ENCODE results near the gene CACNA1I. TPM values are rescaled to one million over a fixed set of nuclear protein-coding genes. Genes with fewer than 3 reads are reported as not detected.

Gene CACNA1I
- total RNA-seq, 2 donors from 2014 or later: 0.33 to 0.52 TPM

DNA sequence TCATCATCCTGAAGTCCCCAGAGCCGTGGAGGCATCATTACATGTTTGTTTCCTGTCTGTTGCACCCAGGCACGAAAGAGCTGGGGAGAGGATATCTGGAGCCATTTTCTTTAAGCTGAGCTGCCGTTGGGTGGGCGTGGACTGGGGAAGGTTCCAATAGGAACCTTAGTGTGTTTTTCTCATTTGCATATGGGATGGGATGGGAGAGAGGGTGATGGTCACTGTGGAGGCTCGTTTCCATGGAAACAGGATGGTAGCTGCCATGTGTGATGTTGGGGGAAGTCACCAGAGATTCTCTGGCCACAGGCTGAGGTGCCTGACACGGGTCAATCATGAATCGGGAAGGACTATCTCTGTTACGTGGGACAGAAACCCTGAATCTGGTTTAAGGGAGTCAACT, 39.7 kb downstream of the CACNA1I start:
- no peak for ATAC-seq
- no peaks in the 10 kb centered on the region for H3K4me1 ChIP-seq
- H3K27me3 ChIP-seq: no peaks in the 10 kb centered on the region
- DNase-seq: no peak
- no peak overlapping the region for H3K27ac ChIP-seq
- H3K4me3 ChIP-seq: no peak overlapping the region
- no peaks in the 10 kb centered on the region for H3K36me3 ChIP-seq (replicated peaks in 1 of 2; ENCODE audit: insufficient read depth in 1 of 2, low read depth in 2 of 2)
- H3K9me3 ChIP-seq: no peaks in the 10 kb centered on the region
- intact Hi-C loops (cut with DNase I): no loop called here
- 43 to 50% methylated on average over 8 of the region's 8 CpGs for WGBS, 2 donors
- TF ChIP-seq, protein P1, sequence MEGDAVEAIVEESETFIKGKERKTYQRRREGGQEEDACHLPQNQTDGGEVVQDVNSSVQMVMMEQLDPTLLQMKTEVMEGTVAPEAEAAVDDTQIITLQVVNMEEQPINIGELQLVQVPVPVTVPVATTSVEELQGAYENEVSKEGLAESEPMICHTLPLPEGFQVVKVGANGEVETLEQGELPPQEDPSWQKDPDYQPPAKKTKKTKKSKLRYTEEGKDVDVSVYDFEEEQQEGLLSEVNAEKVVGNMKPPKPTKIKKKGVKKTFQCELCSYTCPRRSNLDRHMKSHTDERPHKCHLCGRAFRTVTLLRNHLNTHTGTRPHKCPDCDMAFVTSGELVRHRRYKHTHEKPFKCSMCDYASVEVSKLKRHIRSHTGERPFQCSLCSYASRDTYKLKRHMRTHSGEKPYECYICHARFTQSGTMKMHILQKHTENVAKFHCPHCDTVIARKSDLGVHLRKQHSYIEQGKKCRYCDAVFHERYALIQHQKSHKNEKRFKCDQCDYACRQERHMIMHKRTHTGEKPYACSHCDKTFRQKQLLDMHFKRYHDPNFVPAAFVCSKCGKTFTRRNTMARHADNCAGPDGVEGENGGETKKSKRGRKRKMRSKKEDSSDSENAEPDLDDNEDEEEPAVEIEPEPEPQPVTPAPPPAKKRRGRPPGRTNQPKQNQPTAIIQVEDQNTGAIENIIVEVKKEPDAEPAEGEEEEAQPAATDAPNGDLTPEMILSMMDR (IDR thresholded peaks at IDR 0.05): no peak
- no peak for TF ChIP-seq POLR2A (IDR thresholded peaks at IDR 0.05)

DNA sequence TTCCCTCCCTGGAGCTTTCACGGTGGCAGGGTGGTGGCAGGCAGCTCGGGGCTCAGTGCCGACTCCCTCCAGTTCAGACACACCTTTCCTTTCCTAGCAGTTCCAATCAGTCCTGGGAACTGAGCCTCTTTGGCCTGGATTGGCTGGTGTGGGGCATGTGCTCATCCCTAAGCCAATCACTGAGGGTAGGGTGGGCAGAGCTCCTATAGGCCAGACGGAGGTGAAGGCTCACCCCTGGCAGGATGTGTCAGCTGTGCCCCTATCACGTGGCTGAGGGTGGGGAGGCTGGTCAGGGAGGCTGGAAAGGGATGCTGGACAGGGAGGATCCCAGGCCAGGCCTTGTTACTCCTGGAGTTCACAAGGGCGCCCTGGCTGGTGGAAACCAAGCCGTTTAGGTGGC, 40.2 kb downstream of the CACNA1I start:
- 55 to 59% methylated on average over 3 to 7 of the region's 7 CpGs for WGBS, 2 donors
- ATAC-seq: no peak
- DNase-seq: no peak
- no peaks in the 10 kb centered on the region for H3K9me3 ChIP-seq
- no peak overlapping the region for H3K27ac ChIP-seq
- H3K36me3 ChIP-seq (replicated peaks in 1 of 2; ENCODE audit: insufficient read depth in 1 of 2, low read depth in 2 of 2): no peaks in the 10 kb centered on the region
- no peaks in the 10 kb centered on the region for H3K27me3 ChIP-seq
- no peaks in the 10 kb centered on the region for H3K4me1 ChIP-seq
- intact Hi-C loops (cut with DNase I): no loop called here
- H3K4me3 ChIP-seq: no peak overlapping the region
- TF ChIP-seq, protein P1 (IDR thresholded peaks at IDR 0.05): no peak
- TF ChIP-seq POLR2A (IDR thresholded peaks at IDR 0.05): no peak

DNA sequence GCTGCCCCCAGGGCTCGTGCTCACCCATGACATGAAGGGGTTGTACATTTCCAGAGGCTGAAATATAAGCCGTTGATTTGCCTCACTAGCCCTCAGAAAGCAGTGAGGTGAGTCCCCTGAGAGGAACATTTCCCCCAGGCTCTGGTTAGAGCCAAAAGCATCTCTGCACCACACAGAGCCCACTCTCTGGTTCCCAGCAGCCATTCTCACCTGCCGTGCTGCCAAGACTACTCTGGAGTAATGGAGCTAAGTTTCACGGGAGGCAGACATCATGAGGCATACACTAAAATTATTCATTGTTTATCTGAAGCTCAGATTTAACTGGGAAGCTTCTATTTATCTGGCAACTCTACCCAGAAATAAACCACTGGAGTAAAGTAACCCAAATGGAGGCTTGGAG, 40.8 kb downstream of the CACNA1I start:
- H3K27ac ChIP-seq: no peak overlapping the region
- intact Hi-C loops (cut with DNase I): no loop called here
- no peaks in the 10 kb centered on the region for H3K36me3 ChIP-seq (replicated peaks in 1 of 2; ENCODE audit: insufficient read depth in 1 of 2, low read depth in 2 of 2)
- DNase-seq: no peak
- no peaks in the 10 kb centered on the region for H3K27me3 ChIP-seq
- no peak overlapping the region for H3K4me3 ChIP-seq
- H3K4me1 ChIP-seq: no peaks in the 10 kb centered on the region
- no peaks in the 10 kb centered on the region for H3K9me3 ChIP-seq
- 77 to 81% methylated on average over 2 to 4 of the region's 4 CpGs for WGBS, 2 donors
- TF ChIP-seq POLR2A (IDR thresholded peaks at IDR 0.05): no peak
- ATAC-seq: no peak

DNA sequence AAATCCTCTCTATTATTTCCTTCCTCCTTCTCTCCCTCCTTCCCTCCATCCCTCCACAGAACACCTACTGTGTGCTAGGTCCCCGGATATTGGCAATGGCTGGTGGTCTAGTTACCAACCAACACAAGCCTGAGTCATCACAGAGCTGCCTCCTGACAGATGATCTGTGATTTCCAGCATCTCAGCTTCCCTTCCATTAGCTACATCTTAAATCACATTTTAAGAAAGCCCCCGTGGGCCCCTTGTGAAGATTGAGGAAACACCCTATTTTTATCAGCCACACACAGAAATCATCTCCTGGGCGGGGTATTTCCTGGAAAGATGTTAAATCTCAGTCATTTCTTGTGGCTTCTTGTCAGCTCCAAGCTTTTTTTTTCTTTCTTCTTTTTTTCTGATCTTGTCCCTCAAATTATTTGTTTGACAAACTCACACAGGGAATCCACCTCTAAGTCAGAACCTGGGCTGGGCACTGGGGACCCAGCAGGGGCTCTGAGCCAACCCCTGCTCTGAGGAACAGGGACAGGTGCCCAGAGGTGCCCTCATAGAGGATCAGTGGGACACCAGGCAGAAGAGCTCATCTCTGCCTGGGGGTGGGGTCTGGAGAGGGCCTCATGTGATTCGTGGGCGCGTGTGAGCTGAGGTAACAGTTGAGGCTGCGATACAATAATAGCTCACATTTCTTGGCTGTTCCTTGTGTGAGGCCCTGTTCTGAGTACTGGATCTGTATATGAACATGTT, 42.4 kb downstream of the CACNA1I start:
- H3K27ac ChIP-seq: no peak overlapping the region
- H3K27me3 ChIP-seq: no peaks in the 10 kb centered on the region
- 46 to 65% methylated on average over 3 to 7 of the region's 7 CpGs for WGBS, 2 donors
- H3K36me3 ChIP-seq (replicated peaks in 1 of 2; ENCODE audit: insufficient read depth in 1 of 2, low read depth in 2 of 2): no peaks in the 10 kb centered on the region
- no peaks in the 10 kb centered on the region for H3K4me1 ChIP-seq
- H3K9me3 ChIP-seq: no peaks in the 10 kb centered on the region
- H3K4me3 ChIP-seq: no peak overlapping the region
- DNase-seq (no peak), ATAC-seq (no peak)
- TF ChIP-seq, protein P1 (IDR thresholded peaks at IDR 0.05): no peak
- TF ChIP-seq POLR2A (IDR thresholded peaks at IDR 0.05): no peak
- intact Hi-C loops (cut with DNase I): no loop called here

DNA sequence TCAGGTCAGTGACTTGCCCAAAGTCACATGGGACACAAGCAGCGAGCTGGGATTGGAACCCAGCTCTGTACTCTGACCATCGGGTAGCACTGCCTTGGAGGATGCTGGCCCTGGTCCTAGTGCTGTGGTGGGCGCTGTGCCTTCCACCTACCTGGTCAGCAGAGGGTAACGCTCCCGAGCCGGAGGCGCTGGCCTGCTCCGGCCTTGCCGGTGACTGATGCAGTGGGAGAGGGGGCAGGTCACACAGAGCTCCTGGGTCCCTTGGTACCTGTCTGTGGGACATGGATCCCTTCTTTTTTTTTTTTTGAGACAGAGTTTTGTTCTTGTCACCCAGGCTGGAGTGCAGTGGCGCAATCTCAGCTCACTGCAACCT, 43.0 kb downstream of the CACNA1I start:
- 88 to 93% methylated on average over 3 to 9 of the region's 10 CpGs for WGBS, 2 donors
- no peak for TF ChIP-seq POLR2A (IDR thresholded peaks at IDR 0.05)
- TF ChIP-seq, protein P1 (IDR thresholded peaks at IDR 0.05): no peak
- no peaks in the 10 kb centered on the region for H3K4me1 ChIP-seq
- no peak for ATAC-seq
- intact Hi-C loops (cut with DNase I): no loop called here
- DNase-seq: no peak
- H3K4me3 ChIP-seq: no peak overlapping the region
- no peaks in the 10 kb centered on the region for H3K9me3 ChIP-seq
- no peaks in the 10 kb centered on the region for H3K27me3 ChIP-seq
- no peak overlapping the region for H3K27ac ChIP-seq
- H3K36me3 ChIP-seq (replicated peaks in 1 of 2; ENCODE audit: insufficient read depth in 1 of 2, low read depth in 2 of 2): no peaks in the 10 kb centered on the region

All from body of pancreas (tissue), 4 donors.